HG02973 (cell line): ENCODE measurements around the gene NXF2.
"Not testable (repeated sequence)": the region's sequence is repeated elsewhere in the genome, so short reads cannot be mapped to it uniquely, and the experiment has no call there.

Source experiments
- ATAC-seq: cut with Tn5 transposase; IDR thresholded peaks from one replicate; pipeline ENCODE4 v1.9.1; 2021; ENCODE audit warnings: moderate library complexity; ENCODE audit not compliant: unreplicated experiment

Gene NXF2, protein sequence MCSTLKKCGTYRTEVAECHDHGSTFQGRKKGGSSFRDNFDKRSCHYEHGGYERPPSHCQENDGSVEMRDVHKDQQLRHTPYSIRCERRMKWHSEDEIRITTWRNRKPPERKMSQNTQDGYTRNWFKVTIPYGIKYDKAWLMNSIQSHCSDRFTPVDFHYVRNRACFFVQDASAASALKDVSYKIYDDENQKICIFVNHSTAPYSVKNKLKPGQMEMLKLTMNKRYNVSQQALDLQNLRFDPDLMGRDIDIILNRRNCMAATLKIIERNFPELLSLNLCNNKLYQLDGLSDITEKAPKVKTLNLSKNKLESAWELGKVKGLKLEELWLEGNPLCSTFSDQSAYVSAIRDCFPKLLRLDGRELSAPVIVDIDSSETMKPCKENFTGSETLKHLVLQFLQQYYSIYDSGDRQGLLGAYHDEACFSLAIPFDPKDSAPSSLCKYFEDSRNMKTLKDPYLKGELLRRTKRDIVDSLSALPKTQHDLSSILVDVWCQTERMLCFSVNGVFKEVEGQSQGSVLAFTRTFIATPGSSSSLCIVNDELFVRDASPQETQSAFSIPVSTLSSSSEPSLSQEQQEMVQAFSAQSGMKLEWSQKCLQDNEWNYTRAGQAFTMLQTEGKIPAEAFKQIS

GRCh38 chrX:102246893-102247292 is at the start of gene NXF2:
NXF2 (plus strand) TSS chrX:102247167; CDS start chrX:102307079, 59,912 bp downstream.
- ATAC-seq = not testable (repeated sequence)

DNA sequence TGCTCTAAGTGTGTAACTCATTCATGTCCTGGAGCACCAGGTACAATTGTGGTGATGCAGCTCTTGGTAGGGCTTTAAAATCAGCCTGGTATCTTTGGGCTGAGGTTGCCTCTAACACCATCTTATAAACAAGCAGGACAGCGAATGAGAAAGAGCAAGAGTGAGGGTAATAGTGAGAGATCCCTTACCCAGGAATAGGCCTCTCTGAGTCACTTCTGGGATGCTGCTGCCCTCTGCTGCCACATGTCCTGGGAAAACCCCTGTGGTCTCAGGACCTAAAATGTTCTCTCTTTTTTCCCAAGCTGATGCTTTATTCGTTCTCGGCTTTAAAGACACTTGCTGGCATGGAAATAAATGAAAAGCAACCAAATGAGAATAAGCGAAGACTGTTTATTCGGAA is 39.0 kb upstream of the NXF2 start:
- ATAC-seq = not testable (repeated sequence)

- ATAC-seq = not testable (repeated sequence)
Observed at GRCh38 chrX:102214986-102215385, 32.0 kb upstream of the NXF2 start, which contains the start of gene TCP11X1. TCP11X1 (plus strand) TSS chrX:102215301.

DNA sequence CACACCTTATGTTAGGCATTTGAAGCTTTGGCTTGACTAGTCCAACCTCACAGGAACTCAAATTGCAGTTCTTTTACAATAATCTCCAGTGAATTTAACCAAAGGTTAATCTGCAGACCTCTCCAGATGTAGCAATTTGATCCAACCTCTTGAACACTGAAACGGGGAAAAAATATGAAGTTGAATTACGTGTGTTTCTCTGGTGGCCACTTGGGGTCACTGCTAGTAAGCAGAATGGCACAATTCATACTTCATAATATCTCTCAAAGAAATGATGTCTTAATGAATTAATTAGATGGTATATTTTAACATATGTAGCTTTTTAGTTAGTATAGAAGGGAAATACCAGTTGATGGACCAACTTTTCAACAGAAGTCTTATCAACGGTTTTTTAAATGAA is 30.5 kb upstream of the NXF2 start:
- not testable (repeated sequence) for ATAC-seq

DNA sequence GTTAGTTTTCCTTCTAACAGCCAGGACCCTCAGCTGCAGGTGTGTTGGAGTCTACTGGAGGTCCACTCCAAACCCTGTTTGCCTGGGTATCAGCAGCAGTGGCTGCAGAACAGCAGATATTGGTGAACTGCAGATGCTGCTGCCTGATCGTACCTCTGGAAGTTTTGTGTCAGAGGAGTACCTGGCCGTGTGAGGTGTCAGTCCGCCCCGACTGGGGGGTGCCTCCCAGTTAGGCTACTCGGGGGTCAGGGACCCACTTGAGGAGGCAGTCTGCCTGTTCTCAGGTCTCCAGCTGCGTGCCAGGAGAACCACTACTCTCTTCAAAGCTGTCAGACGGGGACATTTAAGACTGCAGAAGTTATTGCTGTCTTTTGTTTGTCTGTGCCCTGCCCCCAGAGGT is 11.3 kb upstream of the NXF2 start:
- ATAC-seq = not testable (repeated sequence)

- not testable (repeated sequence) for ATAC-seq
Observed at GRCh38 chrX:102240265-102240664, 6.7 kb upstream of the NXF2 start.

- ATAC-seq = not testable (repeated sequence)
Observed at GRCh38 chrX:102272231-102272630, 25.3 kb downstream of the NXF2 start.

- no peak for ATAC-seq
Observed at GRCh38 chrX:102338162-102338561, 91.2 kb downstream of the NXF2 start.

DNA sequence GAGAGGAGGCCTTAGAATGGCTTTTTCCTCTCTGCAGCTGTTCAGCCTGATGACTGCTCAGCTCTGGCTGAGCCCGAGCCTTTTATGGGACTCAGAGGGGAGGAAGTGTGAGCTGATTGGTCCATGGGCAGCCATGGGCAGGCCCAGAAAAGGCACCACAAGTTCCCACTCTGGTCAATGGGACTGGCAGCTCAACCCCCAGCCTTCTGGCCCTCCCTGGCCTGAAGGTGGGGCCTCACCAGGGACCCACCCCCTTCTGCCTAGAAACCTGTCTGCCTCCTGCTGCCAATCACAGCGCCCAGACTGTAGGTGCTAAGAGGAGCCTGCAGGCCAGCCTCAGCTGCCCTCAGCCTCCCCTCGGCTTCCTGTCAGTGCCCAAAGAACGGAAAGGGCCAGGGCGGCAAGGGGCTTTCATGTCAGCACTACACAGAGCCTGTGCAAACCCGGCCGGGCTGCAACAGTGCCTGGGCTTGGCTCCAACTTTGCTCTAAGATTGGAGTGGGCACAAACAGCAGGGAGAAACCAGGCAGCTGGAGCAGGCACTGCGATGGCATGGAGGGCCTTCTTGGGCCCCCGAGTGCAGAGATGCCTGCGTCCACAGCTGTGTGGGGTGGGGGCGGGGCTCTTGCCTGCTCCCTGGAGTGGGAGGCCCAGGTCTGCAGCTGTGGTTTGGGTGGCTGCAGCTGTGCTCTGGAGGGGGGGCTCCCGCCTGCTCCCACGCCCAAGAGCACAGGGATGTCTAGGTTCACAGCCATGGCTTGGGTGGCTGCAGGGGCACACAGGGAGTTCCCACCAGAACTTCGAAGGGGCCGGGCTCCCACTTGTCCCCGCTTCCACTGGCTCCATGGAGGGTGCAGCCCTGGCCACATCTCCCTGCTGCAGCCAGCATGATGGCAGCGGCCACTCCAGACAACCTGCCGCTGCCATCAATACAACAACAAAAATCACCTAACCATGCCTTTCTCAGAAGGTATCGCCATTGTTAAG is 92.6 kb downstream of the NXF2 start:
- ATAC-seq = no peak

- ATAC-seq = no peak
Observed at GRCh38 chrX:102341867-102342266, 94.9 kb downstream of the NXF2 start.

DNA sequence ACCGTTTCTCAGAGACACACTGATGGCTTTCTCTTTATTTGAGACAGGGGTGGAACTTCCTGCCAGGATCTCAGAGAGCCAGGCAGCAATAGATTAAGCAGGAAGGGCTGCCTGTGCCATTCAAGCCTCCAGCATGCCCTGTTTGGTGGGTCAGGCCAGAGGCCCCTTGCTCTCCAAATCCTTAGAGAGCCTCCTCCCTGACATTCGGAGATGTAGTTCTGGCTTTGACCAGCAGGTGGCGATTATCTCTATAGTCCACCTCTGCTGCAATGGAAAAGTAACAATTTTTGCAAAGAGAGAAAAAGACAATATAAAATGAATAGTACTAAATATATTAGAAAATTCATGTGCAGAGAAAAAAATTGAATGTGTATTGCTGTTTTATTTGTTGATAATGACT is 98.9 kb downstream of the NXF2 start:
- no peak for ATAC-seq
